Stimulated activated naive CD8-positive, alpha-beta T cell treated with anti-CD3 and anti-CD28 coated beads, Interleukin-15, Interleukin-2, amounts not matched to agents 100 U/mL and 50 U/mL, for 24 hours (primary cell): ENCODE results near the gene SCML2.
"Not testable (repeated sequence)": the region's sequence is repeated elsewhere in the genome, so short reads cannot be mapped to it uniquely, and the experiment has no call there.

Experiments
- ATAC-seq: fragments of 150-1000 bp; cut with Tn5 transposase; one replicate; pipeline ENCODE4 v1.10.0; 2021
- DNase-seq: peaks from one replicate; pipeline ENCODE4 v3.0.0; 2021

SCML2 gene

GRCh38 chrX:18354369-18355223 is at the start of gene SCML2:
SCML2 (minus strand) TSS chrX:18354688; CDS start chrX:18334071, 20,617 bp downstream.
- ATAC-seq = peak; percentile 59
- DNase-seq = peak; percentile 45

GRCh38 chrX:18401848-18402213 is 47.3 kb upstream of the SCML2 start:
- ATAC-seq (no peak), DNase-seq (no peak)

DNA sequence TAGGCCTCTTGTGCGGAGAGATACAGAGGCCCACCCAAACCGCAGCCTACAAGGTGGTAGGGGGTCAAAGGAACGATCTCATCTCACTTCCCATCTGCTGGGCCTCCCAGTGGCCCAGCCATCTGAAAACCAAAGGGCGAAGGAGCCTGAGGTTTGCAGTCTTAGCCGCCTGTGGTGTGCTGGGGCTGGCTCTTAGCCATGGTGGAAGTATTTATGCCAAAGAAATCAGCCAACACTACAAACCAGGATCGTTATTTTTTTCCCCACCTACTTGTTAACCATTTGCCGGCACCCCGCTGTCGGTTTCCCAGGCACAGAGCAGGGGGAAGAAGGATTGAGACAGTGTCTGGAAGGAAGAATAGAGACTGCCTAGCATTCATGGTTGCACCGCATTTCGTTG is 40.0 kb upstream of the SCML2 start:
- no peak for ATAC-seq
- no peak for DNase-seq

DNA sequence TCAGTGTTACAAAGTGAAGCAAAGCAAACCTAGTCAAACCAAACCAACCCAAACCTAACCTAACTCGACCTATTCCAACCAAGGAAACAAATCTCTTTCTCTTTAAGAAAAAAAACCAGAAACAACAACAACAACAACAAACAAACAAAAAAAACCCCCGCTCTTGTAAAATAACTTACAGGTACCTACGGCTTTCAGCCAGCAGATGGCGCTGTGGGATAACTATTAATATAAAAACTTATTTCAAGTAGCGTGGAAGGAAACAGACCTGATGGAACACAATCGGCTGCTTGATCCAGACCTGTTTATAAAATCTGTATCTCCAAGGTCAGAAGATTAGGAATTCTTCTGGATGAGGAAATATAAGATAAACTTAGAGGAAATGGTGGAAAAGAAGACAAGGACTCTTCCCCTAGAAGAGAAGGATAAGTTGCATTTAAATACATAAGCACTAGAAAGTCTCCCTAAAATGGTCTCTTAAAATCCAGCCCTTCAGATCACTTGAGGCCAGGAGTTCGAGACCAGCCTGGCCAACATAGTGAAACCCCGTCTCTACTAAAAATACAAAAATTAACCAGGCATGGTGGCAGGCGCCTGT is 36.6 kb upstream of the SCML2 start:
- ATAC-seq (no peak), DNase-seq (peak; percentile 41)

- DNase-seq = no peak
Measured at GRCh38 chrX:18389966-18390365, 35.5 kb upstream of the SCML2 start.

DNA sequence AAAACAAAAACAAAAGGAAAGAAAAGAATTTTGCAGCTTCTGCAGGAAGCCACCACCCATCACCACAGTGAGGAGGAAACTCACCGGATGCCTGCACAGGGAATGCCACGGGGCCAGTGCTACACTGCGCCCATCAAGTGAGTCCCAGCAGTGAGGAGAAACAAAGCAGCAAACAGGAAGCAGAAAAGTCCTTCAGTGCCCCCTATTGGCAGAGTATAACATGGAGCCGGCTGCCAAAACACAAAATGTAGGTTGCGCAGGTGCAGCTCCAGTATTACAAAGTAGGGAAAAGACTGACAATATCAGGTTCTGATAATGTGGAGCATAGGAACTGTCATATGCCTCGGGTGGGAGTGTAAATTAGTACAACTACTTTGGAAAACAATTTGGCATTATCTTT is 23.3 kb upstream of the SCML2 start:
- peak; percentile 55 for ATAC-seq
- peak; percentile 12 for DNase-seq

More at GRCh38 chrX:18389966-18390365, 35.5 kb upstream of the SCML2 start:
- no peak for ATAC-seq

DNA sequence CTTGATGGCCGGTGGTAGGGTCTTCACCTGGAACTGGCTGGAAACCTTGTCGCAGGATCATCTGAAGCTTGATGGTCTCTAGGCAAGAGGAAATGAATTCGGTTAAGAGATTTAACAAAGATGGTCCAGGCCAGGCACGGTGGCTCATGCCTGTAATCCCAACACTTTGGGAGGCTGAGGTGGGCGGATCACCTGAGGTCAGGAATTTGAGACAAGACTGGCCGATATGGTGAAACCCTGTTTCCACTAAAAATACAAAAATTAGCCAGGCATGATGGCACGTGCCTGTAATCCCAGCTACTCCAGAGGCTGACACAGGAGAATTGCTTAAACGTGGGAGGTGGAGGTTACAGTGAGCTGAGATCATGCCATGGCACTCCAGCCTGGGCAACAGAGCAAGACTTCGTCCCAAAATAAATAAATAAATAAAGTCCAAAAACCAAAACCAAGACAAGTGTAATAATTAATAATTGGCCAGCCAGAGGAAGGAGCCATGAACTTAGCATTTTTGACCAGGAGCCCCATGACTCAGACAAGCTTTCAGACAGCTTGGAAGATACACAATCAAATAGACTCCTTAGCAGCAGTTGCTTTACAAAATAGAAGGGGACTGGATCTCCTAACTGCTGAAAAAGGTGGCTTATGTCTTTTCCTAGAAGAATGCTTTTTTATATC is 20.8 kb upstream of the SCML2 start:
- ATAC-seq, DNase-seq: not testable (repeated sequence)

DNA sequence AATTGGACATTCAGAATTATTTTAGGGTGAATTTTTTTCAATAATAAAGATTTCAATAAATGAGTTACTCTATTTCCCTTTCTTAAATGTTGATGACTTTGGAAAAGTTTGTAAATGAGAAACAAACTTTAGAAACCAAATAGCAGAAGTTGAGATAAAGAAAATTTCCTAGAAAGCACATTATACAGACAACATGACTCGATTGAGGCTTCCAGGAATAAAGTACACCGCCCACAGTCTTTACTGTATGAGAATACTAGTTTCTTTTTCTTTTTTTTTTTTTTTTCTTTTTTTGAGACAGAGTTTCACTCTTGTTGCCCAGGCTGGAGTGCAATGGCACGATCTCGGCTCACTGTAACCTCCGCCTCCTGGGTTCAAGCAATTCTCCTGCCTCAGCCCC is 14.6 kb upstream of the SCML2 start:
- ATAC-seq, DNase-seq: not testable (repeated sequence)

DNA sequence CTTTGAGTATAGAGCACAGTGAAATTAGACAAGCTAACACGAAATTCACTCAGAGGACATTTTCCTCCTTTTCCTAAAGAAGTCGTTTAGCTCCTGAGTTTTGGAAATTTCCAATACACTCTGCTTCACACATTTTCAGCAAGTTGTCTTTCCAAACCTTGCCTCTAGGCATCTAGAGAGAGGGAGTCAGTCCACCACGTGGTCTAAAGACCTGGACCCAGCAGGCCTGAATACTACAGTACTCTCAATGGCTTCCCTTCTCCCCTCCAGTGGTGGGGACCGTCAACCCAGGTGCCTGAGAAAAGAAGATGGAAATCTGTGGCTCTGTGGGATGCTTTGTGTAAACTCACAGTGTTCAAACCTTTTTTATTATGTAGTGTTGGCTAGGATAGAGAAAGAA is 13.9 kb upstream of the SCML2 start:
- DNase-seq (no peak), ATAC-seq (no peak)

- DNase-seq (no peak), ATAC-seq (no peak)
Measured at GRCh38 chrX:18360867-18361266, 6.4 kb upstream of the SCML2 start.

DNA sequence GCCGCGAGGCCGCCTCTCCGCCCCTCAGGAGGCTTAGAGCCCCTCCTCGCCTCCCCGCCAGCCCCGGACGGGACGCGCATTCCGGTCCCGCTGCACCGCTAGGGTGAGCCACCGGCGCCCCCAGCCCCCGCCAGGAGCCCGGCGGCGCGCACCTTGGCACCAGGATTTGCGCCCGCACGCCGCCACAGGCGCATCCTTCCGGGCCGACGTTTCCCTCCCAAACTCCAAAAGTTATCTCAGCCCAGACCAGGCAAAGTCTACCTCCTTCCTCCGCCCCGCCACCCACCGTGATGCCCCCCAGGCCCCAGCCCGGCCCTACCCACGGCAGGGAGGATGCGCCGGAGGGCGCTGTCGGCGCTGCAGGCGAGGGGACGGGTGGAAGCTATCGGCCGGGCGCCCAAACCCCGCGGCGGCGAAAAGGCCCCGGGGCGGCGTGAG is 538 bp downstream of the SCML2 start:
- DNase-seq = peak; percentile 17
- ATAC-seq = peak; percentile 40

GRCh38 chrX:18351784-18352183 is 2.7 kb downstream of the SCML2 start:
- no peak for ATAC-seq
- DNase-seq = no peak

GRCh38 chrX:18348047-18348446 is 6.4 kb downstream of the SCML2 start:
- no peak for DNase-seq
- no peak for ATAC-seq

GRCh38 chrX:18309401-18309800 is 45.1 kb downstream of the SCML2 start:
- ATAC-seq (no peak), DNase-seq (no peak)

DNA sequence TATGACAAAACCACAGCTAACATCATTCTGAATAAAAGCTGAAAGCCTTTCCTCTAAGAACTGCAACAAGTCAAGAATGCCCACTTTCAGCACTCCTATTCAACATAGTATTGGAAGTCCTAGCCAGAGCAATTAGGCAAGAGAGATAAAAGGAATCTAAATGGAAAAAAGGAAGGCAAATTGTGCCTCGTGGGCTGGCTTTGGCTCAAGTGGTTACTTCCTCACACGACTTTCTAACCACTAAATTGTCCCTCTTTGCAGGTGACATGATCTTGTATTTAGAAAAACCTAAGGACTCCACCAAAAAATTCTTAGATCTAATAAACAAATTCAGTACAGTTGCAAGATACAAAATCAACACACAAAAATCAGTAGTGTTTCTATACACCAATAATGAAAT is 57.2 kb downstream of the SCML2 start:
- DNase-seq (no peak), ATAC-seq (no peak)

- ATAC-seq (no peak), DNase-seq (no peak)
Measured at GRCh38 chrX:18294893-18295292, 59.6 kb downstream of the SCML2 start.

DNA sequence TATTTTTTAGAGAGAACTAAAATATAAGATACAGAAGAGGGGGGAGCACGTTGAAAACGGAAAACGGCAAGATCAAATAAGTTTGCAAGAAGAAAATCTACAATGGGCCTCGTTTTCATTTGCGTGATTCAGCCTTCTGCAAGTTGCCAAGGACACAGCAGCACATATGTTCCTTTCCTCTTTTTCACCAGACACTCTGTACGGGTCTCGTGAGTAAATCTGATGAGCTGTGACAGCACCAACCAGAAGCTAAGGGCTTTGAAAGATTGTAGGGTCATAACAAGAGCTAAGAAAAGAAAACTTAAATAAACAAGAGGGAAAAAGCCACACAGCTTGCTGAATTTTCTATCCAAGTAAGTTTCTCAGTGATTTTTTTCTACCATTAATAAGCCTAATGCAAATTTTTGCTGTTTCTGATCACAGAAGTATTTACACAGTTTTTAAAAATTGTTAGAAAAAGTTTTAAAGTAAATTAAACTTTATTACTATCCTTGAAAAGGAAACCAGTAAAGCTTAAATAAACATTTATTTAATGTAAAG is 63.4 kb downstream of the SCML2 start:
- no peak for DNase-seq
- no peak for ATAC-seq

DNA sequence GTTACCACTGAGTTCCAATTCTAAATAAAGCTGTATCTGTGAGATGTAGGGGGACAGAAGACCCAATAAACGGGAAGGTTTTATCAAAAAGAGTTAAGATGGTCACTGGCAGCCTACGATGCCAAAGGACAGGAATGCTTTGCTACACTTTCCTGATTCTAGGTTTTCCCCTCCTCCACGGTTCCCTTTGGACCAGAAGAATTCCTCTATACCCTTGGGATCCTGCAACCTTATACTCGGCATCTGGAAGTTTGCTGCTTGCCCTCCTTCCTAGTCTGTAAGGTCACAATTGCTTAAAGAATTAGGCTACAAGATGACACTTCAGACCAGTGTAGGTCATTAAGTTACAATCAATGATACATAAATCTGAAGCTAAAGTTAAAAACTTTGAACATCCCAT is 64.3 kb downstream of the SCML2 start:
- DNase-seq (no peak), ATAC-seq (no peak)

GRCh38 chrX:18288716-18289115 is 65.8 kb downstream of the SCML2 start:
- no peak for ATAC-seq

GRCh38 chrX:18286322-18286831 is 68.1 kb downstream of the SCML2 start:
- ATAC-seq (no peak), DNase-seq (no peak)

More at GRCh38 chrX:18288716-18289115, 65.8 kb downstream of the SCML2 start:
- DNase-seq = no peak

- ATAC-seq (no peak), DNase-seq (no peak)
Measured at GRCh38 chrX:18278449-18278848, 76.0 kb downstream of the SCML2 start.

DNA sequence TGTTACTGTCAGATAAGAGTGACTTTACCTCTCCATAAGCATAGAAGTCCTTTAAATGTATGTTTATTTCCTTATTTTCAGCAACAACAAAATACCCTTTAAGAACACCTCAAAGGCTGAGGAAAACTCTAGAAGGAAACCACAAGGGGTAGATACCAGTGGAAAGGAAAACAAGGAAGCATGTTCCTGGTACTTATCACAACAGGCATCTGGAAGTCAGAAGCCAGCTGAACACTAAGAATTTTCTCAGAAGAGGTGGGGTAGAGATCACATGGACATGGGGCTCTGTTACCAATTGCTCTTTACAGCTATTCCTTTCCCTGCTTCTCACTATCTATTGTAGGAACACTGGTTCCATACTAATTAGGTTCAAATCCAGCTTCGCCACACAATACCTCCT is 82.3 kb downstream of the SCML2 start:
- ATAC-seq (no peak), DNase-seq (no peak)

DNA sequence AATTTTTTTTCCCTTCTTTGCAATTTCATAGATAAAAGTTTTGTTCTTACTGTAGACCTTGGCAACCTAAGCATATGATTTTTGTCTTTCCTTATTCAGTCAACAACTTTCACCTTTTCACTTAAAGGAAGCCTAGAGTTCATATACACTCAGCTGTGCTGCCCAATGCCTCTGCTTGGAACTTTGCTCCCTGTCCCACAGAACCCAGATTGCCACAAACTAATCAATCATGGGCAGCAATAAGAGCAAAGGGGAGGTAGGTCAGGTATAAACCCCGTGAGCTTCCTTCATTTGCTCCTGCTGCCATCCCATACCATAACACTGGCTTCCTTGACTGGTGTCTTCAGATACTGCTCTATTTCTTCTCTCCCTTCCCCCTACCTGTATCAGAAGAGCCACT is 82.8 kb downstream of the SCML2 start:
- DNase-seq = no peak
- no peak for ATAC-seq
